GM12878 (cell line): ENCODE data around the gene CMSS1. TPM values are rescaled to one million over a fixed set of nuclear protein-coding genes. Genes with fewer than 3 reads are reported as not detected.

Experiments
- ATAC-seq: fragments of 200-7000 bp; cut with Tn5 transposase; 3 replicates; pipeline ENCODE4 v1.9.1; 2020; ENCODE audit warnings: mild to moderate bottlenecking, moderate library complexity
- BruUV-seq: library from RNA; stranded (reverse); fragments of 400-500 nt; replicated peaks from 2 replicates; lab custom pipeline; 2021; lab: Mats Ljungman, UMichigan
- CTCF ChIA-PET: fragments of 300-600 bp; sonication (Branson Sonifier 250); formaldehyde crosslinking; extraction: SDS; loops from one replicate; lab custom pipeline; 2021; ENCODE audit warnings: inconsistent platforms; lab: Yijun Ruan, JAX
- POLR2A ChIA-PET: fragments of 350-600 bp; formaldehyde crosslinking; extraction: SDS; loops from one replicate; lab custom pipeline; 2021; ENCODE audit warnings: inconsistent platforms; lab: Charles Lee
- RAD21 ChIA-PET: fragments of 300-600 bp; sonication (Branson Sonifier 250); formaldehyde crosslinking; loops from one replicate; lab custom pipeline; 2023; ENCODE audit warnings: antibody characterized with exemption; ENCODE audit not compliant: unreplicated experiment; lab: Charles Lee
- SMC1A ChIA-PET: fragments of 300-600 bp; sonication (Branson Sonifier 250); formaldehyde crosslinking; loops from one replicate; lab custom pipeline; 2023; ENCODE audit not compliant: unreplicated experiment, uncharacterized antibody; lab: Charles Lee
- DNase-seq: peaks from one replicate; pipeline ENCODE4 v3.0.0-alpha.2; 2011; ENCODE audit warnings: low read depth, low spot score
- FAIRE-seq: peaks from 3 replicates; lab custom pipeline; 2011; peaks lifted over from hg19 to GRCh38; lab: Jason Lieb, UNC
- H2AFZ ChIP-seq: 2 replicates; pipeline ENCODE4 v1.6.0; 2011; ENCODE audit warnings: low read depth, low read length, control low read depth; ENCODE audit not compliant: control insufficient read depth
- H3K27ac ChIP-seq: 2 replicates; pipeline ENCODE4 v1.5.1; 2011; ENCODE audit warnings: control low read depth; ENCODE audit not compliant: control insufficient read depth, insufficient read depth
- H3K27me3 ChIP-seq, 2 experiments: replicated peaks in 1 of 2; 2 replicates each; pipeline versions ENCODE4 v1.6.0 to v1.6.1; 2011; ENCODE audit warnings: low read length in 1 of 2; ENCODE audit not compliant: control insufficient read depth in 2 of 2, insufficient read depth in 2 of 2
- H3K36me3 ChIP-seq, 2 experiments: 2 replicates each; pipeline ENCODE4 v1.5.1; 2011; ENCODE audit warnings: low read length in 1 of 2; ENCODE audit not compliant: control insufficient read depth in 2 of 2, insufficient read depth in 2 of 2
- H3K4me1 ChIP-seq: 2 replicates; pipeline ENCODE4 v1.6.1; 2011; ENCODE audit warnings: mild to moderate bottlenecking, low read length, moderate library complexity, mixed read lengths; ENCODE audit not compliant: control insufficient read depth, insufficient read depth
- H3K4me2 ChIP-seq: 2 replicates; pipeline ENCODE4 v1.6.0; 2011; ENCODE audit warnings: control low read depth; ENCODE audit not compliant: control insufficient read depth, insufficient read depth
- H3K4me3 ChIP-seq: fragments of 200-600 bp; sonication (generic); 2 replicates; pipeline ENCODE4 v1.5.1; 2016
- H3K79me2 ChIP-seq: 2 replicates; pipeline ENCODE4 v1.6.0; 2011; ENCODE audit warnings: low read length; ENCODE audit not compliant: control insufficient read depth, insufficient read depth
- H3K9ac ChIP-seq: 2 replicates; pipeline ENCODE4 v1.8.0; 2011; ENCODE audit warnings: low read length, control low read depth, mixed read lengths; ENCODE audit not compliant: control insufficient read depth, insufficient read depth
- H3K9me3 ChIP-seq: replicated peaks from 3 replicates; pipeline ENCODE4 v1.5.1; 2011; ENCODE audit warnings: mild to moderate bottlenecking, low read length; ENCODE audit not compliant: control insufficient read depth, insufficient read depth
- H4K20me1 ChIP-seq: 2 replicates; pipeline ENCODE4 v1.6.0; 2011; ENCODE audit not compliant: control insufficient read depth, insufficient read depth
- E2F8 ChIP-seq: fragments of 450-650 bp; IDR thresholded peaks from 2 replicates; pipeline ENCODE4 v1.6.1; 2018; ENCODE audit warnings: mild to moderate bottlenecking, low read depth, moderate library complexity; ENCODE audit not compliant: partially characterized antibody
- HCFC1 ChIP-seq: fragments of 150-350 bp; IDR thresholded peaks from 2 replicates; pipeline ENCODE4 v1.6.1; 2014; ENCODE audit warnings: low read length
- NKRF ChIP-seq: fragments of 450-650 bp; conservative IDR thresholded peaks from 2 replicates; pipeline ENCODE4 v1.6.1; 2017; ENCODE audit warnings: mild to moderate bottlenecking, moderate library complexity
- NR2C2 ChIP-seq: IDR thresholded peaks from 2 replicates; pipeline ENCODE4 v1.6.1; 2011; ENCODE audit warnings: borderline replicate concordance, low read depth; ENCODE audit not compliant: control insufficient read depth, insufficient read length
- RAD21 ChIP-seq: IDR thresholded peaks from 2 replicates; pipeline ENCODE4 v1.6.1; 2011; ENCODE audit warnings: mild to moderate bottlenecking, low read depth, low read length, moderate library complexity; ENCODE audit not compliant: insufficient read depth
- SP1 ChIP-seq: IDR thresholded peaks from one replicate; pipeline ENCODE4 v1.6.1; 2011; ENCODE audit warnings: low read depth, low read length
- ZBTB33 ChIP-seq: fragments of 450-650 bp; IDR thresholded peaks from 2 replicates; pipeline ENCODE4 v1.6.1; 2017; ENCODE audit warnings: mild to moderate bottlenecking
- WGBS: methylation state at CpG from one replicate; pipeline ENCODE4 v1.1.6; 2016; ENCODE audit warnings: low lambda C conversion rate; ENCODE audit not compliant: insufficient replicate concordance, insufficient coverage; ENCODE audit errors: missing lambda C conversion rate; 5-methylcytosine and 5-hydroxymethylcytosine counted together
- in situ Hi-C: fragments of 300-500 bp; cut with MboI; formaldehyde crosslinking; loops from 9 replicates; pipeline ENCODE4 v1.14.3; 2018; ENCODE audit warnings: mixed read lengths
- intact Hi-C: fragments of 100-400 bp; cut with micrococcal nuclease; formaldehyde crosslinking; loops from one replicate; pipeline ENCODE4 v1.14.2; 2022; ENCODE audit not compliant: unreplicated experiment
- polyA plus RNA-seq, 11 experiments: library from polyadenylated mRNA; depleted of rRNA in 4 of 11; unstranded in 6 of 11; stranded (reverse) in 5 of 11; fragments of >200 nt; fragmentation: Nextera tagmentation in 4 of 11; fragmentation: Illumina TruSeq in 1 of 11; extraction: Ambion mirVana in 4 of 11; extraction: Trizol in 1 of 11; gene quantifications; 1 replicate in 1 of 11; 2 replicates in 10 of 11; pipeline versions ENCODE4 v1.2.1 to v1.2.3, GENCODE V29; 2011 to 2016; ENCODE audit warnings: inconsistent platforms in 2 of 11, missing spikeins in 2 of 11, low read depth in 1 of 11
- total RNA-seq, 4 experiments: library from RNA; depleted of rRNA in 3 of 4; stranded (reverse); fragments of >200 nt in 3 of 4; fragmentation: Illumina TruSeq in 1 of 4; extraction: Trizol in 1 of 4; gene quantifications; 2 replicates each; pipeline versions ENCODE4 v1.2.1 to v1.2.3, GENCODE V29; 2013 to 2021
- TF ChIP-seq, protein P1 (sequence below): fragments of 450-650 bp; IDR thresholded peaks from 2 replicates; pipeline ENCODE4 v1.6.1; 2017; ENCODE audit warnings: borderline replicate concordance
- TF ChIP-seq, protein P2 (sequence below), 3 experiments: IDR thresholded peaks in 2 of 3; conservative IDR thresholded peaks in 1 of 3; 2 replicates each; pipeline ENCODE4 v1.5.1; 2011; ENCODE audit warnings: low read depth in 3 of 3, low read length in 3 of 3, mild to moderate bottlenecking in 3 of 3, control low read depth in 2 of 3, moderate library complexity in 2 of 3, inconsistent platforms in 1 of 3, mixed read lengths in 1 of 3; ENCODE audit not compliant: control insufficient read depth in 2 of 3, insufficient read depth in 1 of 3; ENCODE audit errors: extremely low read depth in 1 of 3

Gene CMSS1
- total and polyA plus RNA-seq, 10 of the 15 experiments (the other 5 are each of a cell fraction or from before 2014, with no cell fraction given), result 31.0 to 118 (median 70.1) TPM

DNA sequence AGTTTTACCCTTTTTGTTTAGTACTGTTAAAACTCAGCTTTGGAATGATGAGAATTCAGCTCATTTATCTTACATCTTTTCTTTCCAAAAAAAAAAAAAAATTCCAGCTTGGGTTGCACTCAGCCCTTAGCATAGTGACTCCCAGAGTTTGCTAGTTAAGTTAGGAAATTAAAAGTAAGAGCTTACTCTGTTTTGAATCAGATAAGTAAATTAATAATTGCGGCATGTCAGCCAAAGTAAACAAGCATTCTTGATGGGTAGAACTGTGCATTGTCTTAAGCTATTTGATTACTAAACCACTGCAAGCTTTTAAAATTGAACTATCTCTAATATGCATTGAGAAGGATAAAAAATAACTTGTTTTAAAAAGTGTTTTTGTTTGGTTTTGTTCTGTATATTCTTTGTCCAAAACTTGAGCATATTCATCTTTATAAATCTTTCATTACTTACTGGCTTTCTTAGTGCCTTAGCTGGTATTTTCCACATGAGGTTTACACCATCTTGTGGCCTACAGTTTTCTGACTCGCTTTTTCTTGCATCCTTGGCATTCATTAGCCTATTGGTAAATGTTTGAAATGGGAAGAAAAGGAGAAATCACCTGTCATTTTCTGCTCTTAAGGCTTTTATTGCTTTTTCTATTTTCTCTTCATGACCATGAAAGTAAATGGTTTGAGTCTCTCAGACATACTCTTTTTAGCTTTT, 189.1 kb downstream of the CMSS1 start:
- in situ Hi-C loops, result no loop called here
- no peak for DNase-seq
- ChIA-PET RAD21 (interaction anchor here (1.0 kb wide), 1 partner anchor 163 kb away, joined by 3 read pairs; no protein-coding TSS in a partner anchor), CTCF (interaction anchor here (0.6 to 1.6 kb wide), 5 partner anchors 14 to 174 kb away, joined by 3 to 17 read pairs (median 3); no protein-coding TSS in a partner anchor), SMC1A (interaction anchor here (0.6 to 1.7 kb wide), 9 partner anchors 11 to 247 kb away, joined by 3 to 15 read pairs (median 4); no protein-coding TSS in a partner anchor), POLR2A (interaction anchor here (0.6 kb wide), 1 partner anchor 15 kb away, joined by 3 read pairs; no protein-coding TSS in a partner anchor)
- no peaks in the 10 kb centered on the region for H3K27me3 ChIP-seq
- no peaks in the 10 kb centered on the region for H3K36me3 ChIP-seq
- intact Hi-C loops, result no loop called here
- ATAC-seq, result no peak
- H3K27ac ChIP-seq, result no peak overlapping the region
- 49% methylated on average over 2 of the region's 2 CpGs for WGBS
- H4K20me1 ChIP-seq, result no peaks in the 10 kb centered on the region
- no peak overlapping the region for H3K4me2 ChIP-seq
- TF ChIP-seq, protein P1, sequence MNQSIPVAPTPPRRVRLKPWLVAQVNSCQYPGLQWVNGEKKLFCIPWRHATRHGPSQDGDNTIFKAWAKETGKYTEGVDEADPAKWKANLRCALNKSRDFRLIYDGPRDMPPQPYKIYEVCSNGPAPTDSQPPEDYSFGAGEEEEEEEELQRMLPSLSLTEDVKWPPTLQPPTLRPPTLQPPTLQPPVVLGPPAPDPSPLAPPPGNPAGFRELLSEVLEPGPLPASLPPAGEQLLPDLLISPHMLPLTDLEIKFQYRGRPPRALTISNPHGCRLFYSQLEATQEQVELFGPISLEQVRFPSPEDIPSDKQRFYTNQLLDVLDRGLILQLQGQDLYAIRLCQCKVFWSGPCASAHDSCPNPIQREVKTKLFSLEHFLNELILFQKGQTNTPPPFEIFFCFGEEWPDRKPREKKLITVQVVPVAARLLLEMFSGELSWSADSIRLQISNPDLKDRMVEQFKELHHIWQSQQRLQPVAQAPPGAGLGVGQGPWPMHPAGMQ, result no peak
- TF ChIP-seq NR2C2, result no peak
- TF ChIP-seq SP1, result no peak
- TF ChIP-seq HCFC1, result no peak
- TF ChIP-seq ZBTB33, result no peak
- TF ChIP-seq E2F8, result no peak
- peak; percentile 32; the same call in 1 of the 2 replicates for TF ChIP-seq RAD21
- TF ChIP-seq, protein P2, sequence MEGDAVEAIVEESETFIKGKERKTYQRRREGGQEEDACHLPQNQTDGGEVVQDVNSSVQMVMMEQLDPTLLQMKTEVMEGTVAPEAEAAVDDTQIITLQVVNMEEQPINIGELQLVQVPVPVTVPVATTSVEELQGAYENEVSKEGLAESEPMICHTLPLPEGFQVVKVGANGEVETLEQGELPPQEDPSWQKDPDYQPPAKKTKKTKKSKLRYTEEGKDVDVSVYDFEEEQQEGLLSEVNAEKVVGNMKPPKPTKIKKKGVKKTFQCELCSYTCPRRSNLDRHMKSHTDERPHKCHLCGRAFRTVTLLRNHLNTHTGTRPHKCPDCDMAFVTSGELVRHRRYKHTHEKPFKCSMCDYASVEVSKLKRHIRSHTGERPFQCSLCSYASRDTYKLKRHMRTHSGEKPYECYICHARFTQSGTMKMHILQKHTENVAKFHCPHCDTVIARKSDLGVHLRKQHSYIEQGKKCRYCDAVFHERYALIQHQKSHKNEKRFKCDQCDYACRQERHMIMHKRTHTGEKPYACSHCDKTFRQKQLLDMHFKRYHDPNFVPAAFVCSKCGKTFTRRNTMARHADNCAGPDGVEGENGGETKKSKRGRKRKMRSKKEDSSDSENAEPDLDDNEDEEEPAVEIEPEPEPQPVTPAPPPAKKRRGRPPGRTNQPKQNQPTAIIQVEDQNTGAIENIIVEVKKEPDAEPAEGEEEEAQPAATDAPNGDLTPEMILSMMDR (IDR thresholded peaks at IDR 0.05 in 2 of 3, conservative IDR thresholded peaks at IDR 0.05 in 1 of 3; ENCODE audit: control insufficient read depth in 2 of 3, extremely low read depth in 1 of 3, insufficient read depth in 1 of 3, low read depth in 3 of 3, low read length in 3 of 3), result peak in 1 of 3 experiments; percentile 13; a peak in 1 of 6 replicates
- TF ChIP-seq NKRF, result no peak
- H3K9ac ChIP-seq, result no peak overlapping the region
- H3K4me1 ChIP-seq, result peaks cover 2% of the 10 kb centered on the region; the same call in 1 of the 2 replicates
- no peak overlapping the region for H3K4me3 ChIP-seq
- no peaks in the 10 kb centered on the region for H3K79me2 ChIP-seq
- no peaks in the 10 kb centered on the region for H3K9me3 ChIP-seq
- BruUV-seq, result no TSS peak
- no peak overlapping the region for H2AFZ ChIP-seq
- no peak for FAIRE-seq
